ENCODE data around the gene CUL5. TPM values are rescaled to one million over a fixed set of nuclear protein-coding genes. Genes with fewer than 3 reads are reported as not detected.

Gene CUL5
- polyA plus RNA-seq, 2 of the 4 experiments (the other 2 are of a cell fraction) = 9.7 to 24.3 TPM

GRCh38 chr11:108142304-108142703, 133.6 kb downstream of the CUL5 start:
- WGBS (ENCODE audit: missing lambda C conversion rate) = 91% methylated on average over 7 of the region's 7 CpGs
- FAIRE-seq (no peak), ATAC-seq (no peak), DNase-seq (ENCODE audit: low read depth in 1 of 2, low spot score in 1 of 2) (no peak)
- Histone ChIP-seq H3K27ac (no peak overlapping the region), H3K4me2 (no peak overlapping the region), H3K4me1 (no peaks in the 10 kb centered on the region), H3K9me3 (no peaks in the 10 kb centered on the region), H3K4me3 (no peak overlapping the region)
- TF ChIP-seq NFE2L2 (conservative IDR thresholded peaks at IDR 0.05; ENCODE audit: low read length) = no peak
- TF ChIP-seq NPAS2 (CRISPR knock-in tag; IDR thresholded peaks at IDR 0.05; ENCODE audit: borderline replicate concordance) = no peak
- TF ChIP-seq FOXS1 (CRISPR knock-in tag; IDR thresholded peaks at IDR 0.05) = no peak
- no peak for TF ChIP-seq REST (IDR thresholded peaks at IDR 0.05)
- TF ChIP-seq ZSCAN20 (CRISPR knock-in tag; IDR thresholded peaks at IDR 0.05) = no peak
- TF ChIP-seq HEYL (CRISPR knock-in tag; IDR thresholded peaks at IDR 0.05) = no peak
- no peak for TF ChIP-seq ZFP36 (IDR thresholded peaks at IDR 0.05; ENCODE audit: borderline replicate concordance, partially characterized antibody)
- no peak for TF ChIP-seq PHF8 (IDR thresholded peaks at IDR 0.05; ENCODE audit: borderline replicate concordance, low read depth)
- TF ChIP-seq RFX5 (IDR thresholded peaks at IDR 0.05) = no peak
- no peak for TF ChIP-seq HOXA7 (CRISPR knock-in tag; IDR thresholded peaks at IDR 0.05)
- TF ChIP-seq, protein P1, sequence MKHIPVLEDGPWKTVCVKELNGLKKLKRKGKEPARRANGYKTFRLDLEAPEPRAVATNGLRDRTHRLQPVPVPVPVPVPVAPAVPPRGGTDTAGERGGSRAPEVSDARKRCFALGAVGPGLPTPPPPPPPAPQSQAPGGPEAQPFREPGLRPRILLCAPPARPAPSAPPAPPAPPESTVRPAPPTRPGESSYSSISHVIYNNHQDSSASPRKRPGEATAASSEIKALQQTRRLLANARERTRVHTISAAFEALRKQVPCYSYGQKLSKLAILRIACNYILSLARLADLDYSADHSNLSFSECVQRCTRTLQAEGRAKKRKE (CRISPR knock-in tag; IDR thresholded peaks at IDR 0.05; ENCODE audit: low read depth) = no peak
- TF ChIP-seq MYC (IDR thresholded peaks at IDR 0.05; ENCODE audit: borderline replicate concordance, low read length) = no peak
- TF ChIP-seq JUNB (IDR thresholded peaks at IDR 0.05) = no peak
- no peak for TF ChIP-seq SMC3 (IDR thresholded peaks at IDR 0.05)
- TF ChIP-seq RNF2 (IDR thresholded peaks at IDR 0.05; ENCODE audit: borderline replicate concordance, low read depth) = no peak
- CTCF ChIA-PET = no interaction called here
- POLR2A ChIA-PET = no interaction called here

DNA sequence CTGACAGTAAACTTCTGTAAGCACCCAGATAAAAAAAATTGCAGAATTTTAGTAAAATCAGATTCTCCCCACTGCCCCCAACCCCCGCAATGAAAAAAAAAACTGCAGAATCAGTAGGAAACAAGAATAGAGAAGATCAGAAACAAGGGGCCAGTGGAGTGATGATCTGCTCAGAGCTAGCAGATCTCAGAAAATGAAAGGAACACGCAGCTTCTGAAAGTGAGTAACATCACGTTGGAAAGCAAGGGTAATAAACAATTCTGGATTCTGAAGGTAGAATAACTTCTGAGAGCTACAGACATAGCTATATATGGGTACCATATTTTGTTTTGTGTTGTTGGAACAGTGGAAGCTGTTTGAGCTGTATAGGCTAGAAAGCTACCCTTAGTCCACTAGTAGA, 135.9 kb downstream of the CUL5 start:
- no peak for FAIRE-seq
- ChIA-PET CTCF (interaction anchor here (1.9 kb wide), 1 partner anchor 11 kb away, joined by 5 read pairs; no protein-coding TSS in a partner anchor), POLR2A (no interaction called here)
- TF ChIP-seq CBX8 (IDR thresholded peaks at IDR 0.05) (no peak), PBX3 (IDR thresholded peaks at IDR 0.05) (no peak), FOSB (CRISPR knock-in tag; IDR thresholded peaks at IDR 0.05) (no peak), EP300 (IDR thresholded peaks at IDR 0.05) (no peak), EHF (CRISPR knock-in tag; IDR thresholded peaks at IDR 0.05) (no peak), PHF8 (IDR thresholded peaks at IDR 0.05; ENCODE audit: borderline replicate concordance, low read depth) (no peak), SREBF2 (IDR thresholded peaks at IDR 0.05) (no peak), FOSL2 (IDR thresholded peaks at IDR 0.05) (no peak), FOSL2 (CRISPR knock-in tag; IDR thresholded peaks at IDR 0.05) (no peak), ZFP36 (IDR thresholded peaks at IDR 0.05; ENCODE audit: borderline replicate concordance, partially characterized antibody) (no peak), NPAS2 (CRISPR knock-in tag; IDR thresholded peaks at IDR 0.05; ENCODE audit: borderline replicate concordance) (no peak), KDM5A (IDR thresholded peaks at IDR 0.05) (no peak), FOXS1 (CRISPR knock-in tag; IDR thresholded peaks at IDR 0.05) (no peak), CHD2 (IDR thresholded peaks at IDR 0.05; ENCODE audit: low read length, partially characterized antibody) (no peak)
- Histone ChIP-seq H3K27ac (no peak overlapping the region), H3K4me2 (no peak overlapping the region), H3K4me1 (no peaks in the 10 kb centered on the region), H3K4me3 (no peak overlapping the region), H3K9me3 (no peaks in the 10 kb centered on the region)
- no peak for DNase-seq (ENCODE audit: low read depth in 1 of 2, low spot score in 1 of 2)
- no peak for ATAC-seq
- WGBS (ENCODE audit: missing lambda C conversion rate) = 87% methylated on average over 3 of the region's 3 CpGs

Measured in A549 (cell line).